ENCODE measurements around the gene COPG2. TPM values are rescaled to one million over a fixed set of nuclear protein-coding genes. Genes with fewer than 3 reads are reported as not detected.
"Not testable (repeated sequence)": the region's sequence is repeated elsewhere in the genome, so short reads cannot be mapped to it uniquely, and the experiment has no call there.

Gene COPG2
- total and polyA plus RNA-seq, 2 of the 13 experiments (the other 11 are each of a cell fraction or from before 2014, with no cell fraction given): 14.1 to 17.7 TPM

DNA sequence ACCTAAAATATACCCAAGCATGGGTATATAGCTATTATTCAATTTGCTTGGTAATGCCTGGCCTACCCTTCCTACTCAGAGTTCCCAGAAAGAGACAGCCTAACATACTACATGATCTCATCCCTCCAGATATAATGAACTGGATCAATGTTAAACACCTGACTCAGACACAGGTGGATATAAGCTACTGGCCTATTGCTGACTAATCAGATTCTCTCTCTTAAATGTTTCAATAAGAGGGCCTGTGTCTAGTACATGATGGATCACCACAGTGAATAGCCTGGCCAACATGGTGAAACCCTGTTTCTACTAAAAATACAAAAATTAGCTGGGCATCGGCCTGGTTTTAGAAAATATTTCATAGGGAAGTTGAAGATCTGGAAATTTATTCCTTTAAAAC is 54.1 kb downstream of the COPG2 start:
- Histone ChIP-seq H3K36me3 (replicated peaks in 1 of 2; ENCODE audit: control insufficient read depth in 1 of 2, insufficient read depth in 2 of 2, low read length in 2 of 2) (peaks cover 3 to 17% of the 10 kb centered on the region in 2 experiments), H2AFZ (ENCODE audit: low read length) (no peak overlapping the region), H3K27ac (ENCODE audit: extremely low read length, insufficient read depth, low read length) (no peak overlapping the region), H3K9ac (ENCODE audit: insufficient read depth, low read depth, low read length) (no peak overlapping the region), H3K4me3 (replicated peaks in 1 of 3; ENCODE audit: insufficient read depth in 1 of 3, low read depth in 2 of 3, low read length in 3 of 3) (no peak overlapping the region), H3K9me3 (ENCODE audit: low read length) (no peaks in the 10 kb centered on the region), H4K20me1 (ENCODE audit: insufficient read depth, low read length) (no peaks in the 10 kb centered on the region), H3K79me2 (ENCODE audit: insufficient read depth, low read length) (no peaks in the 10 kb centered on the region), H3K4me2 (ENCODE audit: low read depth, low read length) (no peak overlapping the region), H3K4me1 (ENCODE audit: insufficient read depth, low read length) (no peaks in the 10 kb centered on the region), H3K27me3 (ENCODE audit: control insufficient read depth in 1 of 2, insufficient read depth in 2 of 2, low read length in 2 of 2) (no peaks in the 10 kb centered on the region)
- CTCF ChIA-PET (ENCODE audit: low intra/inter-chr PET ratio, low total read pairs): no interaction called here
- intact Hi-C loops (cut with micrococcal nuclease; ENCODE audit: unreplicated experiment): no loop called here
- 93% methylated on average over 1 of the region's 1 CpG for WGBS (ENCODE audit: low lambda C conversion rate)
- TF ChIP-seq ZNF292 (CRISPR knock-in tag; IDR thresholded peaks at IDR 0.05; ENCODE audit: borderline replicate concordance, low read depth): no peak
- TF ChIP-seq REL (CRISPR knock-in tag; conservative IDR thresholded peaks at IDR 0.05): no peak
- TF ChIP-seq MAFK (conservative IDR thresholded peaks at IDR 0.05 in 1 of 2, IDR thresholded peaks at IDR 0.05 in 1 of 2; ENCODE audit: low read length in 2 of 2): peak; percentile 72 to 88
- no peak for TF ChIP-seq RAD21 (CRISPR knock-in tag; IDR thresholded peaks at IDR 0.05)
- TF ChIP-seq MAFF (IDR thresholded peaks at IDR 0.05; ENCODE audit: low read depth, low read length): peak; percentile 85
- no peak for TF ChIP-seq ZNF317 (CRISPR knock-in tag; IDR thresholded peaks at IDR 0.05)
- FAIRE-seq (no peak), ATAC-seq (no peak), DNase-seq (ENCODE audit: low spot score) (no peak)
- POLR2A ChIA-PET: no interaction called here
- in situ Hi-C loops (cut with HindIII; ENCODE audit: extremely low pct_ligation_motif_present, low pct_unique_long_range_greater_than_20kb): no loop called here
- no TSS peak for BruUV-seq (replicated peaks)

DNA sequence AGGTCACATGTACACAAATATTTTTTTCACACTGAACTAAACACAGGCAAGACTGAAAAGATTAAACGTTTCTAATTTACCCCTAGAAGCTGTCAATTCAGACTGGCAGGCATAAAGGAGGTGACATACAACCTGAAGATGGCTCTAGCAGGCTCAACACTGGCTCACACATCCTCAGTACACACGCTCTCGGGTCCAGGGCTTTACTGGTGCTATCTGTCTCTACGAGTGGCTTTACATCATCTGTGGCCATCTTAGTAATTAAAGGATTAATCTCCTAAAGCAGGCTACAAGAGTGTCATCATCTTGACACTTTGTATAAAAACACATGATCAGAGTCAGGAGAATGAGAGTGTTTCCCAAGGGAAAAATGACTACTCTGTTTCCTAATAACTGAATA is 57.3 kb downstream of the COPG2 start:
- no peaks in the 10 kb centered on the region for H3K9me3 ChIP-seq (ENCODE audit: low read length)
- no peaks in the 10 kb centered on the region for H3K27me3 ChIP-seq (ENCODE audit: control insufficient read depth in 1 of 2, insufficient read depth in 2 of 2, low read length in 2 of 2)
- intact Hi-C loops (cut with micrococcal nuclease; ENCODE audit: unreplicated experiment) (no loop called here), in situ Hi-C loops (cut with HindIII; ENCODE audit: extremely low pct_ligation_motif_present, low pct_unique_long_range_greater_than_20kb) (no loop called here)
- DNase-seq (ENCODE audit: low spot score) (no peak), ATAC-seq (no peak), FAIRE-seq (no peak)
- TF ChIP-seq ZNF558 (CRISPR knock-in tag; IDR thresholded peaks at IDR 0.05; ENCODE audit: borderline replicate concordance) (no peak), CAMTA2 (CRISPR knock-in tag; IDR thresholded peaks at IDR 0.05; ENCODE audit: borderline replicate concordance) (no peak), HOXA7 (CRISPR knock-in tag; IDR thresholded peaks at IDR 0.05) (no peak)
- peaks cover 3 to 27% of the 10 kb centered on the region in 2 experiments for H3K36me3 ChIP-seq (replicated peaks in 1 of 2; ENCODE audit: control insufficient read depth in 1 of 2, insufficient read depth in 2 of 2, low read length in 2 of 2)
- H3K9ac ChIP-seq (ENCODE audit: insufficient read depth, low read depth, low read length): no peak overlapping the region
- ChIA-PET CTCF (ENCODE audit: low intra/inter-chr PET ratio, low total read pairs) (no interaction called here), POLR2A (no interaction called here)
- no peak overlapping the region for H3K4me3 ChIP-seq (replicated peaks in 1 of 3; ENCODE audit: insufficient read depth in 1 of 3, low read depth in 2 of 3, low read length in 3 of 3)
- no peaks in the 10 kb centered on the region for H4K20me1 ChIP-seq (ENCODE audit: insufficient read depth, low read length)
- H3K79me2 ChIP-seq (ENCODE audit: insufficient read depth, low read length): no peaks in the 10 kb centered on the region
- BruUV-seq (replicated peaks): no TSS peak
- no peak overlapping the region for H2AFZ ChIP-seq (ENCODE audit: low read length)
- 92% methylated on average over 4 of the region's 4 CpGs for WGBS (ENCODE audit: low lambda C conversion rate)
- H3K4me1 ChIP-seq (ENCODE audit: insufficient read depth, low read length): no peaks in the 10 kb centered on the region
- no peak overlapping the region for H3K27ac ChIP-seq (ENCODE audit: extremely low read length, insufficient read depth, low read length)
- H3K4me2 ChIP-seq (ENCODE audit: low read depth, low read length): no peak overlapping the region

DNA sequence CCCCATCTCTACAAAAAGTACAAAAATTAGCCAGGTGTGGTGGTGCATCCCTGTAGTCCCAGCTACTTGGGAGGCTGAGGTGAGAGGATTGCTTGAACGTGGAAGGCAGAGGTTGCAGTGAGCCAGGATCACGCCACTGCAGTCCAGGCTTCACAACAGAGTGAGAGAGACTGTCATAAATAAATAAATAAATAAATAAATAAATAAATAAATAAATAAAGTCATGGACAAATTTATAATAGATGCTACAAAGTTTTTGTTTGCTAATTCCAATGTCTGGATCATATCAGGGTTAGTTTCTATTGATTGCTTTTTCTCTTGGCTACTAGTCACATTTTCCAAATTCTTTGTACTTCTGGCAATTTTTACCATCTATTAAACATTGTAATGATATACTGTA is 61.5 kb downstream of the COPG2 start:
- DNase-seq (ENCODE audit: low spot score); H3K27me3 ChIP-seq (ENCODE audit: control insufficient read depth in 1 of 2, insufficient read depth in 2 of 2, low read length in 2 of 2); H4K20me1 ChIP-seq (ENCODE audit: insufficient read depth, low read length); H3K9ac ChIP-seq (ENCODE audit: insufficient read depth, low read depth, low read length); intact Hi-C loops (cut with micrococcal nuclease; ENCODE audit: unreplicated experiment); FAIRE-seq; POLR2A ChIA-PET; H3K79me2 ChIP-seq (ENCODE audit: insufficient read depth, low read length); H3K27ac ChIP-seq (ENCODE audit: extremely low read length, insufficient read depth, low read length); H3K4me1 ChIP-seq (ENCODE audit: insufficient read depth, low read length); H3K4me2 ChIP-seq (ENCODE audit: low read depth, low read length); H3K9me3 ChIP-seq (ENCODE audit: low read length); BruUV-seq (replicated peaks); ATAC-seq; CTCF ChIA-PET (ENCODE audit: low intra/inter-chr PET ratio, low total read pairs); in situ Hi-C loops (cut with HindIII; ENCODE audit: extremely low pct_ligation_motif_present, low pct_unique_long_range_greater_than_20kb); H3K4me3 ChIP-seq (replicated peaks in 1 of 3; ENCODE audit: insufficient read depth in 1 of 3, low read depth in 2 of 3, low read length in 3 of 3); H2AFZ ChIP-seq (ENCODE audit: low read length): not testable (repeated sequence)
- peaks cover 3 to 16% of the 10 kb centered on the region in 2 experiments; a peak in 4 of 5 replicates for H3K36me3 ChIP-seq (replicated peaks in 1 of 2; ENCODE audit: control insufficient read depth in 1 of 2, insufficient read depth in 2 of 2, low read length in 2 of 2)
- 100% methylated on average over 2 of the region's 2 CpGs for WGBS (ENCODE audit: low lambda C conversion rate)
